Vagina (tissue), 2 donors: ENCODE measurements around the gene CXCR4.
"Not testable (repeated sequence)": the region's sequence is repeated elsewhere in the genome, so short reads cannot be mapped to it uniquely, and the experiment has no call there.

Source experiments
- POLR2A ChIP-seq, 2 donors: fragments of 450-650 bp; IDR thresholded peaks; one replicate each; pipeline ENCODE4 v1.6.1; 2017; ENCODE audit warnings: antibody characterized with exemption in 2 of 2, mild to moderate bottlenecking in 2 of 2, moderate library complexity in 2 of 2
- POLR2AphosphoS5 ChIP-seq, 2 donors: sonication (generic); formaldehyde crosslinking; IDR thresholded peaks; one replicate each; pipeline ENCODE4 v1.9.0; 2017; ENCODE audit warnings: antibody characterized with exemption in 2 of 2, mild to moderate bottlenecking in 2 of 2, low read depth in 1 of 2; ENCODE audit not compliant: insufficient read depth in 1 of 2
- TF ChIP-seq, protein P1 (sequence below), 3 experiments: fragments of 450-650 bp in 2 of 3; fragments of 200-600 bp in 1 of 3; sonication (generic) in 1 of 3; IDR thresholded peaks; one replicate each; pipeline ENCODE4 v1.5.1; 2017 to 2019; ENCODE audit warnings: antibody characterized with exemption in 3 of 3, mild to moderate bottlenecking in 2 of 3, moderate library complexity in 2 of 3

GRCh38 chr2:136087901-136088460 is 30.0 kb downstream of the CXCR4 start:
- not testable (repeated sequence) for TF ChIP-seq POLR2A (IDR thresholded peaks at IDR 0.05); POLR2AphosphoS5 (IDR thresholded peaks at IDR 0.05; ENCODE audit: insufficient read depth in 1 of 2, low read depth in 1 of 2)
- TF ChIP-seq, protein P1, sequence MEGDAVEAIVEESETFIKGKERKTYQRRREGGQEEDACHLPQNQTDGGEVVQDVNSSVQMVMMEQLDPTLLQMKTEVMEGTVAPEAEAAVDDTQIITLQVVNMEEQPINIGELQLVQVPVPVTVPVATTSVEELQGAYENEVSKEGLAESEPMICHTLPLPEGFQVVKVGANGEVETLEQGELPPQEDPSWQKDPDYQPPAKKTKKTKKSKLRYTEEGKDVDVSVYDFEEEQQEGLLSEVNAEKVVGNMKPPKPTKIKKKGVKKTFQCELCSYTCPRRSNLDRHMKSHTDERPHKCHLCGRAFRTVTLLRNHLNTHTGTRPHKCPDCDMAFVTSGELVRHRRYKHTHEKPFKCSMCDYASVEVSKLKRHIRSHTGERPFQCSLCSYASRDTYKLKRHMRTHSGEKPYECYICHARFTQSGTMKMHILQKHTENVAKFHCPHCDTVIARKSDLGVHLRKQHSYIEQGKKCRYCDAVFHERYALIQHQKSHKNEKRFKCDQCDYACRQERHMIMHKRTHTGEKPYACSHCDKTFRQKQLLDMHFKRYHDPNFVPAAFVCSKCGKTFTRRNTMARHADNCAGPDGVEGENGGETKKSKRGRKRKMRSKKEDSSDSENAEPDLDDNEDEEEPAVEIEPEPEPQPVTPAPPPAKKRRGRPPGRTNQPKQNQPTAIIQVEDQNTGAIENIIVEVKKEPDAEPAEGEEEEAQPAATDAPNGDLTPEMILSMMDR (IDR thresholded peaks at IDR 0.05), result not testable (repeated sequence)
